Activated CD8-positive, alpha-beta T cell treated with anti-CD3 and anti-CD28 coated beads for 36 hours (primary cell): ENCODE measurements around the gene TJP2. TPM values are rescaled to one million over a fixed set of nuclear protein-coding genes. Genes with fewer than 3 reads are reported as not detected.

Experiments used
- ATAC-seq: fragments of 200-7000 bp; cut with Tn5 transposase; one replicate; pipeline ENCODE4 v1.10.0; 2021; ENCODE audit warnings: mild to moderate bottlenecking, moderate library complexity
- CTCF ChIA-PET: fragments of 350-600 bp; sonication (Branson Sonifier 250); formaldehyde crosslinking; loops from one replicate; lab custom pipeline; 2021; ENCODE audit warnings: antibody characterized with exemption; lab: Charles Lee
- POLR2A ChIA-PET: fragments of 350-600 bp; sonication (Branson Sonifier 250); formaldehyde crosslinking; loops from one replicate; lab custom pipeline; 2021; ENCODE audit warnings: antibody characterized with exemption; lab: Charles Lee
- DNase-seq: peaks from one replicate; pipeline ENCODE4 v3.0.0-alpha.2; 2020
- H3K27ac Mint-ChIP-seq: one replicate; pipeline ENCODE4 v1.8.0; 2021; ENCODE audit warnings: mild to moderate bottlenecking, mixed read lengths
- H3K27me3 Mint-ChIP-seq: one replicate; pipeline ENCODE4 v1.8.0; 2021; ENCODE audit warnings: mixed read lengths
- H3K36me3 Mint-ChIP-seq: one replicate; pipeline ENCODE4 v1.8.0; 2021; ENCODE audit warnings: low read depth, mixed read lengths
- H3K4me1 Mint-ChIP-seq: one replicate; pipeline ENCODE4 v1.8.0; 2021; ENCODE audit warnings: low read depth, mixed read lengths
- H3K4me3 Mint-ChIP-seq: one replicate; pipeline ENCODE4 v1.8.0; 2021; ENCODE audit warnings: mild to moderate bottlenecking, moderate library complexity, mixed read lengths
- H3K9me3 Mint-ChIP-seq: one replicate; pipeline ENCODE4 v1.8.0; 2021; ENCODE audit warnings: mixed read lengths
- CTCF ChIP-seq: fragments of 200-600 bp; IDR thresholded peaks from one replicate; pipeline ENCODE4 v1.8.0; 2022; ENCODE audit warnings: antibody characterized with exemption, mild to moderate bottlenecking
- intact Hi-C: fragments of 100-400 bp; cut with micrococcal nuclease; formaldehyde crosslinking; loops from one replicate; pipeline ENCODE4 v1.10.0; 2022
- total RNA-seq, 2 experiments: library from RNA; stranded (reverse); gene quantifications; one replicate each; pipeline ENCODE4 v1.2.3, GENCODE V29; 2021

Gene TJP2
- total RNA-seq, 2 experiments from 2014 or later: 3.7 to 3.9 TPM

- no peak for TF ChIP-seq CTCF
Measured at GRCh38 chr9:69211424-69212036, 37.5 kb downstream of the TJP2 start.

GRCh38 chr9:69213647-69214046, 39.6 kb downstream of the TJP2 start:
- Mint-ChIP-seq H3K4me1 (no peaks in the 10 kb centered on the region), H3K4me3 (no peak overlapping the region), H3K9me3 (no peaks in the 10 kb centered on the region), H3K36me3 (no peaks in the 10 kb centered on the region), H3K27ac (no peak overlapping the region), H3K27me3 (no peaks in the 10 kb centered on the region)
- TF ChIP-seq CTCF: no peak
- POLR2A ChIA-PET: no interaction called here
- intact Hi-C loops: no loop called here
- no peak for ATAC-seq
- CTCF ChIA-PET: interaction anchor here (2.0 kb wide), 1 partner anchor 10 kb away, joined by 8 read pairs; no protein-coding TSS in a partner anchor
- DNase-seq: no peak

More at GRCh38 chr9:69211424-69212036, 37.5 kb downstream of the TJP2 start:
- Mint-ChIP-seq H3K4me3 (no peak overlapping the region), H3K27me3 (no peaks in the 10 kb centered on the region), H3K4me1 (no peaks in the 10 kb centered on the region), H3K9me3 (no peaks in the 10 kb centered on the region), H3K27ac (no peak overlapping the region), H3K36me3 (no peaks in the 10 kb centered on the region)
- DNase-seq (no peak), ATAC-seq (no peak)
- ChIA-PET POLR2A (no interaction called here), CTCF (interaction anchor here (1.2 kb wide), 1 partner anchor 18 kb away, joined by 4 read pairs; no protein-coding TSS in a partner anchor)
- intact Hi-C loops: no loop called here

- intact Hi-C loops: no loop called here
- H3K9me3 Mint-ChIP-seq: no peaks in the 10 kb centered on the region
- no peak for DNase-seq
- no peaks in the 10 kb centered on the region for H3K27me3 Mint-ChIP-seq
- CTCF ChIA-PET: interaction anchor here (2.0 kb wide), 1 partner anchor 8 kb away, joined by 8 read pairs; no protein-coding TSS in a partner anchor
- H3K4me3 Mint-ChIP-seq: no peak overlapping the region
- no peak for ATAC-seq
- H3K4me1 Mint-ChIP-seq: no peaks in the 10 kb centered on the region
- POLR2A ChIA-PET: no interaction called here
- no peak overlapping the region for H3K27ac Mint-ChIP-seq
- TF ChIP-seq CTCF: no peak
- H3K36me3 Mint-ChIP-seq: no peaks in the 10 kb centered on the region
Measured at GRCh38 chr9:69214939-69215338, 40.9 kb downstream of the TJP2 start.

- ATAC-seq (no peak), DNase-seq (no peak)
- Mint-ChIP-seq H3K36me3 (no peaks in the 10 kb centered on the region), H3K27ac (no peak overlapping the region), H3K4me3 (no peak overlapping the region), H3K4me1 (no peaks in the 10 kb centered on the region), H3K9me3 (no peaks in the 10 kb centered on the region), H3K27me3 (no peaks in the 10 kb centered on the region)
- POLR2A ChIA-PET: no interaction called here
- CTCF ChIA-PET: no interaction called here
- intact Hi-C loops: no loop called here
- no peak for TF ChIP-seq CTCF
Measured at GRCh38 chr9:69215774-69216485, 41.9 kb downstream of the TJP2 start.

- H3K27ac Mint-ChIP-seq: no peak overlapping the region
- no peak for ATAC-seq
- no peak overlapping the region for H3K4me3 Mint-ChIP-seq
- CTCF ChIA-PET: interaction anchor here (1.4 kb wide), 1 partner anchor 10 kb away, joined by 4 read pairs; no protein-coding TSS in a partner anchor
- no peaks in the 10 kb centered on the region for H3K4me1 Mint-ChIP-seq
- intact Hi-C loops: no loop called here
- no peaks in the 10 kb centered on the region for H3K36me3 Mint-ChIP-seq
- DNase-seq: no peak
- POLR2A ChIA-PET: no interaction called here
- no peaks in the 10 kb centered on the region for H3K27me3 Mint-ChIP-seq
- TF ChIP-seq CTCF: no peak
- no peaks in the 10 kb centered on the region for H3K9me3 Mint-ChIP-seq
Measured at GRCh38 chr9:69218166-69218565, 44.1 kb downstream of the TJP2 start.
